ENCODE measurements around the gene RIMKLA.
A peak's percentile ranks its signal among the peaks of the same experiment; 100 is the strongest.

Gene RIMKLA

DNA sequence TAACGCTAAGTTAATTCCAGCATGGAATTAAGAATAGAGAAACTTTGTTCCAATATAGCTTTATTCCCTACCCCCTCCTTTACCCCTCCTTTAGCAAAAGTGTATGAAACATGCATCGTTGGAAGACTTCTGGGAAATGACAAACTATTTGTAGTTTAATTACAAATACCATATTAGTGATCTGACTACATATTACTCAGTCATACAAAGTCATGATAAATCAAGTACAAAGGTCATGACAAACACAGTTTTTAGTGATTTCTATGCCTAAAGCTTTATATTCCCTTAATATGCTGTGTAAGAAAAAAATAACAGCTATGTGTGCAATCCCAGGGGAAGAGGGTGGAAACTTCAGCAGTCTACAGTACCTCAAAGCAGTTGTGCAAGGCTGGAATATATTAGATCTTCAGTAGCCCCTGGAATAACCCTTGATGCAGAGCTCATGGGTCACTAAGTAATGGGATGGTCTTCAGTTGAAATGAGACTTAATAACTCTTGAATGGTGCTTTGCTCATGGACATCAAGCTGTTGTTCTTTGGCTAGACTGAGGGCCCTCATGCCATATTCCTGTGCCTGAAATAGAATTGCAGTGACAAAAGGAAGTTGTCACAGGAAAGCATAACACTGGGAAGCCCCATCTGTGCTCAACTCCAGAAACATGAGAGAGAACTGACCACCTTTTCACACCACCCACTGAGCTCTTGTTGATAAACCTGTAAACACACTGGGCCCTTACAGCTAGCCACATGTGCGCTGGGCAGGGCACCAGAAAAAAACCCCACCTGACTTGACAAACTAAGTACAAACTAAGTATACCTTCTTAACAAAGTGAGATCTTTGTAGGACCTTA lies 49.9 kb downstream of the RIMKLA start:
- DNase-seq (ENCODE audit: low spot score) = no peak

DNA sequence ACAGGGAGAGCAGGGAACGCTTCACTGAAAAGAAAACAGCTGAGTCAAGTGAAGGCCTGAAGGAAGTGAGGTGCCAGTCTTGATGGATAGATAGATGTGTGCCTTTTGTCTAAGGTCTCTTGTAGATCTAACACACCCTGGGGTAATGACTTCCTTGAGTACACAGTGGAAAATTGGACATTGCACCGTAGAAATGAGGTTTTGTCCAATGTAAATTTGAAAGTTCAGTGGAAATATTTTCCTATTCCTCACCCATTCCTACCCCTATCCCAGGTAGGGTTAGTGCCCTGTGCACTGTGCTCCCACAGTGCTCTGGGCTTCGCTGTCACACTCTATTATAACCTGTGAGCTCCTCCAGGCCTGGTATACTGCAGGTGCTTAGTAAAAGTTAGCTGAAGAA lies 50.9 kb downstream of the RIMKLA start:
- DNase-seq (ENCODE audit: low spot score) = no peak

DNA sequence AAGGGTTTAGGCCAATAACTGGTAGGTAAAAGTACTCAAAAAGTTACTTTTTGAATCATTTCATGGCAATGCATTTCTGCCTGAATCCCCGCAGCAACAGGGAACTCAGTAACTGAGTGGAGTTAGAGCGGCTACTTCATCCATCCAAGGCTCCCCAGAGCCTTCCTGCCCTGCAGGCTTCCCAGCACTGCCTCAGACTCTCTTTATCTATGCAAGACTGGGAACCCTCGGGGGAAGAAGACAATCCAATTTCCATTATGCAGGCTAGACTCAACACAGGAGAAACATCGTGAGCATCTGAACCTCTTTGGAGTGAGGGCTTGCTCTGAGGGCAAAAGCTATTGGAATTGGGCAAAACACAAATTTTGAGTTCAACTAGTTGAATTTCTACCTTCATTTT lies 52.1 kb downstream of the RIMKLA start:
- DNase-seq (ENCODE audit: low spot score) = no peak

DNA sequence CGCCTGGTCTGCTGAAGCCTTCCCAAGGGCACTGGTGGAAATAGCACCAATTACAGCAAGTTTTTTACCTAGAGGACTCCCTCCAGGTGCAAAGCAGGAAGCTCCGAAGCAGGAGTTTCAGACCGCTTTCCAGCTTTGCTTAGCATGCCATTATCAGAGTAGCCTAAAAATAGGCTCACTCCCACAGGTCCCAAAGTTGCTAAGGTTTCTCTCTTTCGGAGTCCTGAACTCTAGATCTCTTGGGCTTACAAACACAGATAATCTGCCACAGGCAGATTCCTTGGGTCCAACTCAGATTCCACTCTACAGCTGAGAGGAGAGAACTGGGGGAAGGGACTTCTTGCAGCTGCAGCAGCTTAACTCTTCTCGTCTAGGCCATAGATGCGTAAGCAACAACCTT lies 52.8 kb downstream of the RIMKLA start:
- DNase-seq (ENCODE audit: low spot score) = no peak

DNA sequence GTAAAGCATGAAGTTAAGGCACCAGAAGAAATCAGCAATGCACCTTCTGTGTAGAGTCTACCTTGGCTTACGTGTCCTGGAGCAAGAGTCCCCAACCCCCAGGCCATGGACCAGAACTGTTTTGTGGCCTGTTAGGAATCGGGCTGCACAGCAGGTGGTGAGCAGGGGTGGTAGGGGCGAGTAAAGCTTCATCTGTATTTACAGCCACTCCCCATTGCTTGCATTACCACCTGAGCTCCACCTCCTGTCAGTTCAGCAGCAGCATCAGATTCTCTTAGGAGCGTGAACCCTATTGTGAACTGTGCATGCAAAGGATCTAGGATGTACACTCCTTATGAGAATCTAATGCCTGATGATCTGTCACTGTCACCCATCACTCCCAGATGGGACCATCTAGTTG lies 53.7 kb downstream of the RIMKLA start:
- no peak for DNase-seq (ENCODE audit: low spot score)

DNA sequence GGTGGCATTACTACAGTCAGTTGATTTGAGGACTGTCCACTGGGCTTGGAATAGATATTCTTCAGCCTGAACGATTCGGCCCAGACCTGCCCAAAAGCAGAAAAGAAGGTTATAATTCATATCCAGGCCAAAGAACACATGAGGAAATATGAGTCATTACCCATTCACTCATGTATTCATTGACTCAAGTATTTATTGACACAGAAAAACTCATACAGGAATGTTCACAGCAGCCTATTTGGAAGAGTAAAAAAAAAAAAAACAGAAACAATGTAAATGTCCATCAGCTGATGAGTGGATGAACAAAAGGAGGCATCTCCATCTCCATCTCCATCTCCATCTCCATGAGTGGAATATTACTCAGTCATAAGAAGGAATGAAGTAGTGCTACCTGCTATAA lies 59.3 kb downstream of the RIMKLA start:
- no peak for DNase-seq (ENCODE audit: low spot score)

DNA sequence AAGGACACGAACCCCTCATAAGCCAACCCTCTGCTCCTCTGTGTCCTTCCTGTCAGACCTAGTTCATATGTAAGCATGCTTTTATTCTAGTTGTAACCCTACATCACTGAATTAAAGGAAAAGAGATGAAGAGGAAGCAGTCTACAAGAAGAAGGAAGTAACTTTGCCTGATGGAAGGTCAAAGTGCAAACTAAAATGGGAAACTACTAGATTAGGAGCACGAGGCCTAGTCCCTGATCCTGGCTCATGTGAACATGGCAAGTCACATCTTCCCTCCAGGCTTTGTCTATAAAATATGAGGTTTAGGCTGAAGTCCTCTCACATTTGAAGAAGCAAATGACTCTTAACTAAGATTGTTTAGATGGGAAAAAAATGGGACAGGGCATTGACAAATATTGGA lies 62.1 kb downstream of the RIMKLA start:
- no peak for DNase-seq (ENCODE audit: low spot score)

DNA sequence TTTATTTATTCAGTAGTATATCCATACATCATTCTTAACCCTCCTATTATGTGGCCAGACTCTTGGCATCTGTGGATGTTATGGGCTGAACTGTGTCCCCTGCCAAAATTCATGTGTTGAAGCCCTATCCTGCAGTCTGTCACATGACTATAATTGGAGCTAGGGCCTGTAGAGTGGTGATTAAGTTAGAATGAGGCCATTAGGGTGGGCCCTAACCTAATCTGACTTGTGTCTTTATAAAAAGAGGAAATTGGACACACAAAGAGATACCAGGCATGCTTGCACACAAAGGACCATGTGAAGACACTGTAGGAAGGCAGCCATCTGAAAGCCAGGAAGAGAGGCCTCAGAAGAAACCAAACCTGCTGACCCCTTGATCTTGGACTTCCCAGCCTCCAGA lies 68.7 kb downstream of the RIMKLA start:
- DNase-seq (ENCODE audit: low spot score) = no peak

DNA sequence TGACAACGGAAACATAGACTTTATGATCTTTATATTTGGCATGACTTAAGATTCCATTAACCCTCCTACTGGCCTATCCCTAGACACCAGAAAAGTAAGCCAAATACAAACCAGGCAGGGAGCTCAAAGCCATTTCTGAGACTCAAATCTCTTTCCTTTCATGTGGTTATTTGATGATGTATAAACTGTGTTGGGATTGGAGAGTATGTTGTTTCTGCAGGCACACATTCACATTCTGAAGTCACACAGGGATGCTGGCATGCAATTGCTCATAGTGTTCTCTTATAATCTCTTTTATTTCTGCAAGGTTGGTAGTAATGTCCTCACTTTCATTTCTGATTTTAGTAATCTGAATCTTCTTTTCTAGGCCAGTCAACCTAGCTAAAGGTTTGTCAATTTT lies 69.5 kb downstream of the RIMKLA start:
- DNase-seq (ENCODE audit: low spot score) = no peak

DNA sequence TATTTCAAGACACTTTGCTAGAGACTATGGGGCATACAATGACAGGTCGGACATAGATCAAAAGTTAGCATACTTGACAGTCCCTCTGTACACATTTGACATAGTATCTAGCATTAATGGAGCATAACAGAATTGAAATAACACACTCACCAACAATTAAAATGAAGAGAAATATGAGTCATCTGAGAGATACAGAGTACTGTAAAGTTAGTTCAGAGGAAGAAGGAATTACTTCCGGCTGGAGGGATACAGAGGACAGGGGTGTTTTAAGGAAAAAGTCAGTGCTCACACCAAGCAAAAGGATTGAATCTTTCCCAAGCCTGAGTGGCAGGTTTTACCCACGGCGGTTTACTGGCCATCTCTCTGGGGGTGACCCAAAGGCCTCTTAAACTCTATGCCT lies 72.8 kb downstream of the RIMKLA start:
- no peak for DNase-seq (ENCODE audit: low spot score)

DNA sequence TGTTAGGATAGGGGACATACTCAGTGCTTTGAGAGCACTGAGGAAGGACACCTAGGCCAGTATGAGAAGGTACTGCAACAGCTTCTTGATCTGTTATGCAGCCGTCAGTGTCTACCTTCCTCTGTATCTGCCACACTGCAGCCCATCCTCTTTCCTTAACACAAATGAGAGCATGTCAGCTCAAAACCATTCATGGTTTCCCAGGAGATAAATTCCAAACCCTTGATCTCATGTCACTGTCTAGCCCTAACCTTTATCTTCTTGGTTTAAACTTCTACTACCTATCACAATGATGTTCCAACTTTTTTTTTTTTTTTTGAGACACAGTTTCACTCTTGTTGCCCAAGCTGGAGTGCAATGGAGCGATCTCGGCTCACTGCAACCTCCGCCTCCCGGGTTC lies 73.8 kb downstream of the RIMKLA start:
- DNase-seq (ENCODE audit: low spot score) = no peak

DNA sequence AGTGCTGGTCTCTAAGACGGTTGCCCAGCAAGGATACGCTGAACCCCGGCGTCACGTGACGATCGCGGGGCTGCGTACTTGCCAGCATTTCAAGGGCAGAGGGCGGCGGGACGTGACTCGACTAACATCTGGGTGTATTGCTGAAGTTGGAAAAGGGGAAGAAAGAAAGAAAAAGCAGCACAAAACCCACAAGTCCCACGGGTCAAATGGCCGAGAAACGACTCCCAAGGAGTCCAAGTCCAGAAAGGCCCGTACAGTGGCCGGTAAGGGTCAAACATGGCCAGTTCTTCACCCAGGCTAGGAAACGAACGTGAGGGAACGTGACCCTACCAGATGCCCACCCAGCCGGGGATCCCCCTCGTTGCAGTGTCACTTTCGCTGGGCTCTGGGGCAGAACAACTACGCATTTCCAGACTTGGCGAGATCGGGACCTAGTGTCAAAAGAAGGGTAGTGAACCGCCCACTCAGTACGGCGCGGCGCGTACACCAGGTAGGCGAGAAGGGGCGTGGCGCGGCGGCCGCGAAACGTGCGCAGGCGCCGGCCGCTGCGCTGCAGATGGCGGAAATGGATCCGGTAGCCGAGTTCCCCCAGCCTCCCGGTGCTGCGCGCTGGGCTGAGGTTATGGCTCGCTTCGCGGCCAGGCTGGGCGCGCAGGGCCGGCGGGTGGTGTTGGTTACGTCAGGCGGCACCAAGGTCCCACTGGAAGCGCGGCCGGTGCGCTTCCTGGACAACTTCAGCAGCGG lies 75.6 kb downstream of the RIMKLA start, which contains the start of the genes PPCS and ZMYND12:
Gene PPCS (plus strand): TSS at position 534 of the 744 bp plus-strand sequence. CDS start 23 bp downstream, at position 557.
Gene ZMYND12 (minus strand): TSS at position 13 of the 744 bp plus-strand sequence. CDS start 25 bp downstream, outside the sequence.
- peak; percentile 82 for DNase-seq (ENCODE audit: low spot score)

DNA sequence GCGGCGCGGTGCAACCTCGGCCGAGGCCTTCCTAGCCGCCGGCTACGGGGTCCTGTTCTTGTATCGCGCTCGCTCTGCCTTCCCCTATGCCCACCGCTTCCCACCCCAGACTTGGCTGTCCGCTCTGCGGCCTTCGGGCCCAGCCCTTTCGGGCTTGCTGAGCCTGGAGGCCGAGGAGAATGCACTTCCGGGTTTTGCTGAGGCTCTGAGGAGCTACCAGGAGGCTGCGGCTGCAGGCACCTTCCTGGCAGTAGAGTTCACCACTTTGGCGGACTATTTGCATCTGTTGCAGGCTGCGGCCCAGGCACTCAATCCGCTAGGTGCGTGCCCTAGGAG lies 76.1 kb downstream of the RIMKLA start:
- peak; percentile 57 for DNase-seq (ENCODE audit: low spot score)

DNA sequence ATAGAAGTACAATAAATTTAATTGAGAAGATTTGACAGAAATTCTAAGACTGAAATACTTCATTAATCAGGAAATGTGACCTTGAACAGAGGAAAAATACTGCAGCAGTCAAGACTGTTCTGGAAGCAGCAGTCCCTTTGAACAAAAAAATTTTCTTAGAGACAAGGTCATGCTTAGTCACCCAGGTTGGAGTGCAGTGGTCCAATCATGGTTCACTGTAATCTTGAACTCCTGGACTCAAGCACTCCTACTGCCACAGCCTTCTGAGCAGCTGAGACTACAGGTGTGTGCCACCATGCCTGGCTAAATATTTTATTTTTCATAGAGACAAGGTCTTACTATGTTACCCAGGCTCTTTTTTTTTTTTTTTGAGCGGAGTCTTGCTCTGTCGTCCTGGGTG lies 80.6 kb downstream of the RIMKLA start:
- no peak for DNase-seq (ENCODE audit: low spot score)

DNA sequence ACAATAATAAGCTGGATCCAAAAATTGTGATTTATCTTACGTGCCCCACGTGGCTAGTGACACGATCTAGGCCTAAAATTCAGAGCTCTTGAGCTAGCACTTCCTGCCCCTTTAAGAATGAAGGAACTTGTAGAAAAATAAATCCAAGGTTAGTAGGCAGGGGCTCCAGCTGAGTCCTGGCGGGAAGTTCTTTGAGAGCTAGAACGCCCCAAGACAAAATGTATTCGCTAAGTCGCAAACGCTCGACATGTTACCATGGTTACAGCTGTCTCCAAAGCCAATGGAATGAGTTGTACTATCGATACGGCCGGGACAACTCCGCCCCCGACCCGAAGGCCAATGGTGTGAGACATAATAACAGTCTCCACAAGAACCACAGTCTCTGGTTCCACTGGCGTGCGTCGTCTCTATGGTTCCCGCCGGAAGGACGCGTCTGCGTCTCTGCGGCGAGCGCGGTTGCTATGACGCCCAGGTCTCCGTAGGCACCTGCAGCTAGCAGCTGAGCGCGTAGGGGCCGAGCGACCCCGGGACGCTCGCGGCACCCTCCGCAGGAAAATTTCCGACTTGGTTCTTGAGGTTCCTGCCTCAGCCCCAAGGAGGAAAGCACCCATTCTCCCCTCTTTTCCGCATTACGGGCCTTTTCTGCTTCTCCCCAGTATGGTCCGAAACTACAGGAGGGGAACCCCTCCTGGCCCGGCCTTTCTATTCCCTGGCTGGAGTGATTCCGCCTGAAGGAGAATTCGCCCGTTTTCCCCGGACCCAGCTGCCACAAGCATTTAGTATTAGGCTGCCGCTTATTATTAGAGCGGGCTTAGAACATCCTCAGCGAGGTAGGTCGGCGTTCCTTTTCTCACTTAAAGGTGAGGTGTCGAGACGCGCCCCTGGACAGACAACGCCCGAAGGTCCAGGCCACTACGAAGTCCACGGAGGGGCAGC lies 82.5 kb downstream of the RIMKLA start, which contains the start of gene CCDC30:
Gene CCDC30 (plus strand): TSS at position 459 of the 936 bp plus-strand sequence. CDS start 17,266 bp downstream, outside the sequence.
- peak; percentile 96 for DNase-seq (ENCODE audit: low spot score)

DNA sequence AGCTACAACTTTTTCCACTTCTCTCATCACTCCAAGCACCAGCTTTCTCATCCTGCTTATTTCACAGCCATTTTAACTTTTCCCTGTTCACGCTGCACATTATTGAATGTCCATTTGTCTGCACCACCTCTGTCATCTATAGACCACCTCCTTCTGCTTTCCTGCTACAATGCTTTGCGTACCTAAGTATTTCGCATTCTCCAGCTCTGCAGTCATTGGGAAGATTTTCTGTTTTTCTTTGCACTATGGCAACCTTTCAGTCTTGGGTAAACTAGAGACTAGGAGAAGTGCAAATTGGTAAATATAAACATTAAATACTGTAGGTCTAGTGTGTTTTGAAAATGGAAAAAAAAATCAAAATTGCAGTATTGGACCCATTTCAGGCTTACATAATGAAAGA lies 83.3 kb downstream of the RIMKLA start:
- no peak for DNase-seq (ENCODE audit: low spot score)

DNA sequence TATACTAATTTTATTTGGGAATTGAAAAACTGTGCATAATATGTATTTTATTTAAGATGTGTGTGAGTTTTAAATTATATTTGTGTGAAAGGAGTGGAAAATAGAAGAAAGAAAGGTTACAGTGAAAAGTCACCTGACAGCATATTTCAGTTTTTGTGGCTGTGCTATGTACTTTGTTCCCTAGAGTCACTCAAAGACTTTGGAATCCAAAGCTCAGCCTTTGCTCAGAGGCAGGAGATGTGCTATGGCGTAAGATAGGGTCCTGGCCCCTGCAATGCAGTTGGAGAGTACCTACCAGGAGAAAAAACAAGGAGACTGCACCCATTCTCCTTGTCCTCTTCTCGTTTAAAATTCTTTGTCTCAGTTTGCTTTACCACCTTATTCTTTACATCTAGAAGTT lies 85.4 kb downstream of the RIMKLA start:
- no peak for DNase-seq (ENCODE audit: low spot score)

DNA sequence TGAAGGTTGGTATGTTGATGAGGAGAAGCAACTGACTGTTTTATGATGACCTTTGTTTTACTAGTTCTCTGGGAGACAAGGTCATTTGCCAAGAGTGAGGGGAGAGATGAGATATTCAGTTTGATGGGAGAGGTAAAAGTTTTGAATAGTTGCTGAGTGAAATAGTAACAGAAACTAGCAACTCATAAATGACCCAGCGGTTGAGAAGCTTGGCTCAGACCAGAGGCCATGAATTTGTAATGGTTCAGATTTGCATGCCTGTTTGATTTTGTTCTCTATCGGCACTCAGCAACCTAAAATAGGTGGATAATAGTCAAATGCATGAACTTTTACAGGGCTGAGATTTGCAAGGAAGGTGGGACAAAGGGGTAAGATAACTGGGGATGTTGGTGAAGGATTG lies 89.1 kb downstream of the RIMKLA start:
- no peak for DNase-seq (ENCODE audit: low spot score)

Measured in putamen (tissue), 1 donor.